Heart right ventricle (tissue), 16 donors: ENCODE data around the gene B4GAT1. TPM values are rescaled to one million over a fixed set of nuclear protein-coding genes. Genes with fewer than 3 reads are reported as not detected.

Source experiments
- ATAC-seq, 8 donors: fragments of 200-7000 bp; cut with Tn5 transposase; one replicate each; pipeline ENCODE4 v1.9.1; 2020; ENCODE audit warnings: mild to moderate bottlenecking in 8 of 8, moderate library complexity in 8 of 8, moderate number of reproducible peaks in 1 of 8
- DNase-seq, 2 donors: peaks; one replicate each; pipeline ENCODE4 v3.0.0-alpha.2; 2020
- H3K27ac ChIP-seq, 10 donors: fragments of 200-600 bp; sonication (generic) in 2 of 10; one replicate each; pipeline versions ENCODE4 v1.5.0 to v1.8.0; 2020 to 2022; ENCODE audit warnings: mild to moderate bottlenecking in 3 of 10
- H3K27me3 ChIP-seq, 7 donors: fragments of 200-600 bp; one replicate each; pipeline ENCODE4 v1.8.0; 2021 to 2022; ENCODE audit warnings: mild to moderate bottlenecking in 2 of 7
- H3K36me3 ChIP-seq, 9 donors: fragments of 200-600 bp; sonication (generic) in 1 of 9; one replicate each; pipeline versions ENCODE4 v1.5.0 to v1.8.0; 2020 to 2022; ENCODE audit warnings: mild to moderate bottlenecking in 2 of 9
- H3K4me1 ChIP-seq, 9 donors: fragments of 200-600 bp; sonication (generic) in 1 of 9; one replicate each; pipeline versions ENCODE4 v1.5.0 to v1.8.0; 2020 to 2022; ENCODE audit warnings: mild to moderate bottlenecking in 4 of 9
- H3K4me3 ChIP-seq, 10 donors: fragments of 200-600 bp; sonication (generic) in 2 of 10; one replicate each; pipeline versions ENCODE4 v1.5.0 to v1.8.0; 2020 to 2022; ENCODE audit warnings: mild to moderate bottlenecking in 7 of 10, moderate library complexity in 2 of 10
- H3K9me3 ChIP-seq, 11 donors: fragments of 200-600 bp in 10 of 11; sonication (generic) in 2 of 11; one replicate each; pipeline versions ENCODE4 v1.5.0 to v1.8.0; 2013 to 2022; ENCODE audit warnings: mild to moderate bottlenecking in 2 of 11, control low read depth in 1 of 11, moderate library complexity in 1 of 11
- CTCF ChIP-seq, 9 donors: fragments of 200-600 bp; sonication (generic) in 2 of 9; IDR thresholded peaks; one replicate each; pipeline versions ENCODE4 v1.5.0 to v1.8.0; 2021 to 2022; ENCODE audit warnings: antibody characterized with exemption in 9 of 9, mild to moderate bottlenecking in 5 of 9, moderate library complexity in 1 of 9
- WGBS, 2 donors: extraction: QIAGEN DNeasy Blood & Tissue Kit; methylation state at CpG; one replicate each; pipeline ENCODE4 v1.1.7; 2013; ENCODE audit warnings: inconsistent platforms in 1 of 2; 5-methylcytosine and 5-hydroxymethylcytosine counted together
- intact Hi-C, 10 donors: fragments of 100-400 bp; cut with DNase I; formaldehyde crosslinking; loops; one replicate each; pipeline versions ENCODE4 v1.11.1 to v1.14.2; 2022
- polyA plus RNA-seq, 2 donors: library from polyadenylated mRNA; stranded (reverse); fragments of 200-250 nt; gene quantifications; one replicate each; pipeline ENCODE4 v1.2.3, GENCODE V29; 2013
- total RNA-seq, 10 donors: library from RNA; stranded (reverse); fragmentation: NEBNext Ultra II Directional in 3 of 10; extraction: Animal tissue kit (Norgen Biotek cat#: 25700) in 3 of 10; gene quantifications; one replicate each; pipeline versions ENCODE4 v1.2.1 to v1.2.4, GENCODE V29; 2021 to 2023
- donor health status: Arrhythmogenic right ventricular cardiomyopathy.
- donor health status: ischemic (EF 13 %, LVEDD 7.1; RV severe dilation, severe dysfunction).
- donor health status: healthy with polysubstance abuse.
- donor health status: DM: no; HTN: yes; CAD: no.
- donor health status: DM: no; HTN: no; CAD: no.
- donor health status: ischemic (EF 25% LVEDD 6.9; RV normal size, moderate dysfunction).
- donor health status: ischemic (EF 25% LVEDD 5.7; RV mildly dilated, moderate dysfunction).
- donor health status: healthy.
- donor health status: DM: yes; HTN: yes; CAD: no.
- donor health status: Ischemic cardiomyopathy.
- donor health status: ischemic (EF 35%, LVEDD 5.7; RV mildly dilated, moderate dysfunction).
- donor health status: nonischemic (EF 11% LVEDD 7.7; RV severe dilation, severe dysfunction).
- donor health status: DM: yes; HTN: yes; CAD: no.
- donor health status: PGD.
- donor health status: ischemic (EF 29% LVEDD 5.4; RV normal size, mild dysfunction).
- donor health status: nonischemic (EF 23%, LVEDD 6.1; RV moderate dilation, normal function).

B4GAT1 gene
- total and polyA plus RNA-seq, 12 donors: 22.3 to 69.6 (median 46.1) TPM

- Histone ChIP-seq H3K4me3 (no peak overlapping the region), H3K27ac (no peak overlapping the region), H3K4me1 (peaks cover 16 to 42% (median 38%) of the 10 kb centered on the region in 9 donors), H3K27me3 (peaks cover 0 to 5% (median 0%) of the 10 kb centered on the region in 7 donors), H3K9me3 (no peaks in the 10 kb centered on the region), H3K36me3 (peaks cover 2 to 50% (median 31%) of the 10 kb centered on the region in 9 donors)
- DNase-seq: no peak
- ATAC-seq: no peak
- intact Hi-C loops: loop anchor here in 1 of 10 donors (5.0 kb wide), 1 partner anchor 36 kb away; no protein-coding TSS in a partner anchor
- 91 to 93% methylated on average over 8 of the region's 8 CpGs for WGBS, 2 donors
- no peak for TF ChIP-seq CTCF (IDR thresholded peaks at IDR 0.05)
Measured at GRCh38 chr11:66343176-66343575, 4.3 kb downstream of the B4GAT1 start.

DNA sequence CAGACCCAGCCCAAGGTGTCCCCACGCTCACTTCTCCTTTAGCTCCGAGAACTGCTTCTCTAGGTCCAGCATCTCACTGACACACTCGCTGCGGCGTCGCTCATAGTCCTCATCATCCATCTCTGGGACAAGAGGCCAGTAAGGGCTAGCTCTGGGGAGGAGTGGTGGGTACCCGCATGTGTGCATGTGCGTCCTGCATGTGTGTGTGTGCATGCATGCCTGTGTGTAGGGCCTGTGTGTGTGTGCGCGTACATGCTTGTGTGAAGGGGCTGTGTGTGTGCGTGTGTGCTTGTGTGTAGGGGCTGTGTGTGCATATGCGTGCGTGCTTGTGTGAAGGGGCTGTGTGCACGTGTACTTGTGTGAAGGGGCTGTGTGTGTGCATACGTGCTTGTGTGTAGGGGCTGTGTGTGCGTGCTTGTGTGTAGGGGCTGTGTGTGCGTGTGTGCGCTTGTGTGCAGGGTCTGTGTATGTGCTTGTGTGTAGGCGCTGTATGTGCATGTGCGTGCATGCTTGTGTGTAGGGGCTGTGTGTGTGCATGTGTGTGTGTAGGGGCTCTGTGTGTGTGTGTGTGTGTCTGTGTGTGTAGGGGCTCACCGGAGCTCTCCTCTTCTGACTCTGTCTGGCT, 5.8 kb downstream of the B4GAT1 start:
- DNase-seq: no peak
- intact Hi-C loops: loop anchor here in 1 of 10 donors (5.0 kb wide), 1 partner anchor 34 kb away; no protein-coding TSS in a partner anchor
- no peaks in the 10 kb centered on the region for H3K9me3 ChIP-seq

DNA sequence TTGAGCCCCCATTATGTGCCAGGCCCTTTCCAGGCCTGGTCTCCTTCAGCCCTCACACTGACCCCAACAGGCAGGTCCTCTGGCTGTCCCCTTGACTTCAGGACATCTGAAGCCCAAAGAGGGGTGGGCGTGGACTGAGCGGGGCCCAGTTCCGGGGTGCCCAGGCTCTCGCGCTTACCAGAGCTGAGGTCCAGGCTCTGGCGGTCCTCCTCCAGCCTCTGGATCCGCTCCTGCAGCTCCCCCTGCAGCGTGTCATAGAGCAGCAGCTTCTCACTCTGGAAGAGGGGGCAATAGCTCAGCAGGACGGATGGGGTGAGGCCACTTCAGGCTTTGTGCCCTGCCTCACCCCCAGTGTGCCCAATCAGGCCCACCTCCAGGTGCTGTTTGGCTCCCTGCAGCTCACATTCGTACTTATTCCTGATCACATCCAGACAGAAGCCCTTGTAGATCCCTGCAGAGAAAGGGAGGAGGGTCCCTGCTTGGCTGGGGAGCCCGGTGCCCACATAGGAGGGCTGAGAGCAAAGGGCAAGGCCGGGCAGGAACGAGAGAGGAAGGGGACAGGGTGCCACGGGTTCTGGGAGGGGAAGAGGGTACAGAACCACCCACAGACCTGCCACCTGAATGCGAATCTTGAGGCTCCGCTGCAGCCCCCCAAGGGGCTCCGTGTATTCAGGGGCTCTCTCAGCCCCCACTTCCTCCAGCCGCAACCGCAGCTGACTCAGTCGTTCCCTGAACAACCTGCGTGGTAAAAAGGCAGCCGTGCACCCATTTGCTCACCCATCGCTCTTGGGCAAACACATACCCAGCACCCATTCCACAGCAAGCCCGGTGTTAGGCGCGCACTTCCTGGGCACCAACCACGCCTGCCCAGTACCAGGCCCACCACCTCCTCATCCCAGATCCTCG, 6.6 kb downstream of the B4GAT1 start:
- no peak for ATAC-seq
- no peak for TF ChIP-seq CTCF (IDR thresholded peaks at IDR 0.05)
- no peaks in the 10 kb centered on the region for H3K27me3 ChIP-seq
- peaks cover 2 to 63% (median 31%) of the 10 kb centered on the region in 9 donors for H3K36me3 ChIP-seq
- WGBS, 2 donors: 92 to 94% methylated on average over 28 of the region's 28 CpGs
- H3K9me3 ChIP-seq: no peaks in the 10 kb centered on the region
- no peak overlapping the region for H3K27ac ChIP-seq
- no peak overlapping the region for H3K4me3 ChIP-seq
- H3K4me1 ChIP-seq: peaks cover 13 to 41% (median 35%) of the 10 kb centered on the region in 9 donors
- DNase-seq: no peak
- intact Hi-C loops: loop anchor here in 1 of 10 donors (5.0 kb wide), 1 partner anchor 34 kb away; no protein-coding TSS in a partner anchor

More for the DNA sequence above, 5.8 kb downstream of the B4GAT1 start:
- WGBS, 2 donors: 94 to 95% methylated on average over 21 of the region's 21 CpGs
- ATAC-seq: no peak
- peaks cover 2 to 63% (median 31%) of the 10 kb centered on the region in 9 donors for H3K36me3 ChIP-seq
- no peak overlapping the region for H3K4me3 ChIP-seq
- H3K4me1 ChIP-seq: peaks cover 15 to 41% (median 35%) of the 10 kb centered on the region in 9 donors
- H3K27ac ChIP-seq: no peak overlapping the region
- H3K27me3 ChIP-seq: no peaks in the 10 kb centered on the region
- TF ChIP-seq CTCF (IDR thresholded peaks at IDR 0.05): no peak
